ENCODE results near the gene EPHA2.
A peak's percentile ranks its signal among the peaks of the same experiment; 100 is the strongest.
"Not testable (repeated sequence)": the region's sequence is repeated elsewhere in the genome, so short reads cannot be mapped to it uniquely, and the experiment has no call there.

The EPHA2 gene

GRCh38 chr1:16118706-16119105, 37.2 kb downstream of the EPHA2 start:
- DNase-seq: no peak

- DNase-seq: no peak
Observed at GRCh38 chr1:16117936-16118335, 37.9 kb downstream of the EPHA2 start.

GRCh38 chr1:16117369-16117768, 38.5 kb downstream of the EPHA2 start:
- no peak for DNase-seq

GRCh38 chr1:16116625-16117024, 39.2 kb downstream of the EPHA2 start:
- no peak for DNase-seq

GRCh38 chr1:16116002-16116401, 39.9 kb downstream of the EPHA2 start:
- peak; percentile 79 for DNase-seq

- DNase-seq: peak; percentile 65
Observed at GRCh38 chr1:16115468-16115983, 40.3 kb downstream of the EPHA2 start.

- peak; percentile 51 for DNase-seq
Observed at GRCh38 chr1:16114527-16115467, 41.1 kb downstream of the EPHA2 start.

GRCh38 chr1:16112596-16113555, 43.0 kb downstream of the EPHA2 start:
- peak; percentile 80 for DNase-seq

GRCh38 chr1:16111771-16112595, 43.9 kb downstream of the EPHA2 start:
- peak; percentile 85 for DNase-seq

- DNase-seq: no peak
Observed at GRCh38 chr1:16110884-16111283, 45.0 kb downstream of the EPHA2 start.

GRCh38 chr1:16110456-16110855, 45.4 kb downstream of the EPHA2 start:
- DNase-seq: no peak

- DNase-seq: no peak
Observed at GRCh38 chr1:16109571-16109970, 46.3 kb downstream of the EPHA2 start.

- DNase-seq: not testable (repeated sequence)
Observed at GRCh38 chr1:16107039-16107438, 48.8 kb downstream of the EPHA2 start.

- peak; percentile 32 for DNase-seq
Observed at GRCh38 chr1:16101623-16102022, 54.2 kb downstream of the EPHA2 start.

- DNase-seq: no peak
Observed at GRCh38 chr1:16099412-16099811, 56.5 kb downstream of the EPHA2 start.

GRCh38 chr1:16095447-16095846, 60.4 kb downstream of the EPHA2 start:
- DNase-seq: peak; percentile 1

- no peak for DNase-seq
Observed at GRCh38 chr1:16094453-16095158, 61.3 kb downstream of the EPHA2 start.

- peak; percentile 32 for DNase-seq
Observed at GRCh38 chr1:16093611-16094010, 62.3 kb downstream of the EPHA2 start.

GRCh38 chr1:16092923-16093511, 62.9 kb downstream of the EPHA2 start:
- DNase-seq: no peak

GRCh38 chr1:16092097-16092922, 63.6 kb downstream of the EPHA2 start:
- peak; percentile 26 for DNase-seq
